Natural killer cell (primary cell): ENCODE measurements around the gene ZXDC. TPM values are rescaled to one million over a fixed set of nuclear protein-coding genes. Genes with fewer than 3 reads are reported as not detected.

ENCODE experiments used
- ATAC-seq, 3 donors: fragments of 150-1000 bp in 2 of 3; fragments of 200-7000 bp in 1 of 3; cut with Tn5 transposase; 1 replicate in 1 of 3; 2 replicates in 2 of 3; pipeline ENCODE4 v1.10.0; 2021; ENCODE audit warnings: mild to moderate bottlenecking in 2 of 3, moderate library complexity in 2 of 3
- DNase-seq, 2 donors: peaks; one replicate each; pipeline versions ENCODE4 v3.0.0 to v3.0.0-alpha.2; 2013 to 2021; ENCODE audit warnings: mixed read lengths in 1 of 2
- H3K27ac ChIP-seq: one replicate; pipeline ENCODE4 v1.5.1; 2013; ENCODE audit warnings: mild to moderate bottlenecking, low read length
- H3K27me3 ChIP-seq: one replicate; pipeline ENCODE4 v1.6.1; 2013; ENCODE audit warnings: low read length; ENCODE audit not compliant: control insufficient read depth, insufficient read depth
- H3K36me3 ChIP-seq: one replicate; pipeline ENCODE4 v1.6.1; 2013; ENCODE audit warnings: low read length; ENCODE audit not compliant: control insufficient read depth, insufficient read depth
- H3K4me1 ChIP-seq: one replicate; pipeline ENCODE4 v1.6.1; 2013; ENCODE audit warnings: low read length; ENCODE audit not compliant: control insufficient read depth, insufficient read depth
- H3K4me3 ChIP-seq: one replicate; pipeline ENCODE4 v1.5.1; 2013; ENCODE audit warnings: low read length
- H3K9me3 ChIP-seq: one replicate; pipeline ENCODE4 v1.6.1; 2013; ENCODE audit warnings: low read length; ENCODE audit not compliant: control insufficient read depth, insufficient read depth
- H3K27ac Mint-ChIP-seq, 2 donors: one replicate each; pipeline ENCODE4 v1.8.0; 2022; ENCODE audit warnings: mild to moderate bottlenecking in 2 of 2, mixed read lengths in 2 of 2, moderate library complexity in 1 of 2
- H3K27me3 Mint-ChIP-seq, 2 donors: one replicate each; pipeline ENCODE4 v1.8.0; 2022; ENCODE audit warnings: low read depth in 2 of 2, mixed read lengths in 2 of 2
- H3K36me3 Mint-ChIP-seq: one replicate; pipeline ENCODE4 v1.8.0; 2022; ENCODE audit warnings: mixed read lengths
- H3K4me1 Mint-ChIP-seq, 2 donors: one replicate each; pipeline ENCODE4 v1.8.0; 2022; ENCODE audit warnings: mixed read lengths in 2 of 2
- H3K4me3 Mint-ChIP-seq: one replicate; pipeline ENCODE4 v1.8.0; 2022; ENCODE audit warnings: mild to moderate bottlenecking, moderate library complexity, mixed read lengths
- H3K9me3 Mint-ChIP-seq, 2 donors: one replicate each; pipeline ENCODE4 v1.8.0; 2022; ENCODE audit warnings: mixed read lengths in 2 of 2
- WGBS: methylation state at CpG from one replicate; pipeline ENCODE4 v1.1.7; 2013; ENCODE audit warnings: missing lambda C conversion rate; ENCODE audit not compliant: insufficient coverage; 5-methylcytosine and 5-hydroxymethylcytosine counted together
- intact Hi-C: fragments of 100-400 bp; cut with micrococcal nuclease; formaldehyde crosslinking; loops from one replicate; pipeline ENCODE4 v1.14.2; 2022
- total RNA-seq, 4 donors: library from RNA; stranded (reverse); fragments of 120-200 nt in 1 of 4; gene quantifications; one replicate each; pipeline versions ENCODE4 v1.2.3 to v1.2.4, GENCODE V29; 2013 to 2022
- TF ChIP-seq, protein P1 (sequence below): fragments of 200-600 bp; IDR thresholded peaks from one replicate; pipeline ENCODE4 v1.8.0; 2022; ENCODE audit warnings: antibody characterized with exemption

Gene ZXDC
- total RNA-seq, 3 donors from 2014 or later (not counting 1 experiment from before 2014, with no cell fraction given): 56.1 to 70.2 (median 68.4) TPM

DNA sequence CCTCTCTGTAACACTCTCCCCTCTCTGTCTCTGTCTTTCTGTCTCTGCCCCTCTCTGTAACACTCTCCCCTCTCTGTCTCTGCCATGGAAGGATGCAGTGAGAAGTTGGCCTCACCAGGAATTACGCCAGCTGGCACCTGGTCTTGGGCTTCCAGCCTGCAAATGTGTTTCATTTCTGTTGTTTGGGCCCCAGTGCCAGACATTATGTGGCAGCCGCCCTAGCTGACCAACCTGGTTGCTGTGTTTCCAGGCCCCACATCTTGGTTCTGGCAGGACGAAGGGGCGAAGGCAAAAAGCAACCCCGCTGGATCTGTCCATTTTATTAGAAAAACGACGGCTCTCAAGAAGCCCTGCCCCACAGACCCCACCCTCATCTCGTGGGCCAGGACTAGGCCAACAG, 5.2 kb upstream of the ZXDC start:
- Mint-ChIP-seq H3K27me3 (no peaks in the 10 kb centered on the region), H3K27ac (no peak overlapping the region), H3K9me3 (no peaks in the 10 kb centered on the region), H3K4me3 (no peak overlapping the region), H3K36me3 (no peaks in the 10 kb centered on the region), H3K4me1 (peaks cover 0 to 12% of the 10 kb centered on the region in 2 donors)
- WGBS: 87% methylated on average over 8 of the region's 8 CpGs
- ATAC-seq (no peak), DNase-seq (no peak)
- no peaks in the 10 kb centered on the region for H3K9me3 ChIP-seq
- no peak overlapping the region for H3K27ac ChIP-seq
- TF ChIP-seq, protein P1, sequence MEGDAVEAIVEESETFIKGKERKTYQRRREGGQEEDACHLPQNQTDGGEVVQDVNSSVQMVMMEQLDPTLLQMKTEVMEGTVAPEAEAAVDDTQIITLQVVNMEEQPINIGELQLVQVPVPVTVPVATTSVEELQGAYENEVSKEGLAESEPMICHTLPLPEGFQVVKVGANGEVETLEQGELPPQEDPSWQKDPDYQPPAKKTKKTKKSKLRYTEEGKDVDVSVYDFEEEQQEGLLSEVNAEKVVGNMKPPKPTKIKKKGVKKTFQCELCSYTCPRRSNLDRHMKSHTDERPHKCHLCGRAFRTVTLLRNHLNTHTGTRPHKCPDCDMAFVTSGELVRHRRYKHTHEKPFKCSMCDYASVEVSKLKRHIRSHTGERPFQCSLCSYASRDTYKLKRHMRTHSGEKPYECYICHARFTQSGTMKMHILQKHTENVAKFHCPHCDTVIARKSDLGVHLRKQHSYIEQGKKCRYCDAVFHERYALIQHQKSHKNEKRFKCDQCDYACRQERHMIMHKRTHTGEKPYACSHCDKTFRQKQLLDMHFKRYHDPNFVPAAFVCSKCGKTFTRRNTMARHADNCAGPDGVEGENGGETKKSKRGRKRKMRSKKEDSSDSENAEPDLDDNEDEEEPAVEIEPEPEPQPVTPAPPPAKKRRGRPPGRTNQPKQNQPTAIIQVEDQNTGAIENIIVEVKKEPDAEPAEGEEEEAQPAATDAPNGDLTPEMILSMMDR: no peak
- intact Hi-C loops: no loop called here
- peaks cover 7% of the 10 kb centered on the region for H3K4me1 ChIP-seq
- H3K27me3 ChIP-seq: no peaks in the 10 kb centered on the region
- no peak overlapping the region for H3K4me3 ChIP-seq
- no peaks in the 10 kb centered on the region for H3K36me3 ChIP-seq

DNA sequence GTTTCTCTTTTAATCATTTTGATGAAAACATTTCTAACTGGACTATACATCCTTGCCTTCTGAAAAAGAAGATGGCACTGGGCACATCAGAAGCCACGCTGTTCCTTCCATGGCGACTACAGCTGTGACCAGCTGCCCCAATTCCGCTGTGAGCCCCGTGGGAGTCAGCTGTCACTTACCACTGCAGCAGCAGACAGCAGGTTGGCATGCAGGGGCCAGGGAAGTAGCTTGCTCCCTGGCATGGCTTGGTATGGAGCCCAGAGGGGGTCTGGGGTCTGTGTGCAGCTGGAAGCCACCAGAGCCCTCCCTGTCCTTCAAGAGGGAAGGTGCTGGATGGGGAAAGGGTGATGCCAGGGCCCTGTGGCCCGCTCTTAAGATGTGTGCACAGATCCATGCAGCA, 4.5 kb upstream of the ZXDC start:
- Mint-ChIP-seq H3K4me3 (no peak overlapping the region), H3K36me3 (no peaks in the 10 kb centered on the region), H3K27ac (no peak overlapping the region), H3K27me3 (no peaks in the 10 kb centered on the region), H3K9me3 (no peaks in the 10 kb centered on the region), H3K4me1 (peaks cover 0 to 12% of the 10 kb centered on the region in 2 donors)
- WGBS: 85% methylated on average over 5 of the region's 5 CpGs
- Histone ChIP-seq H3K4me1 (peaks cover 7% of the 10 kb centered on the region), H3K36me3 (no peaks in the 10 kb centered on the region), H3K9me3 (no peaks in the 10 kb centered on the region), H3K27me3 (no peaks in the 10 kb centered on the region), H3K4me3 (no peak overlapping the region), H3K27ac (no peak overlapping the region)
- DNase-seq: no peak
- TF ChIP-seq, protein P1: no peak
- no peak for ATAC-seq
- intact Hi-C loops: no loop called here

DNA sequence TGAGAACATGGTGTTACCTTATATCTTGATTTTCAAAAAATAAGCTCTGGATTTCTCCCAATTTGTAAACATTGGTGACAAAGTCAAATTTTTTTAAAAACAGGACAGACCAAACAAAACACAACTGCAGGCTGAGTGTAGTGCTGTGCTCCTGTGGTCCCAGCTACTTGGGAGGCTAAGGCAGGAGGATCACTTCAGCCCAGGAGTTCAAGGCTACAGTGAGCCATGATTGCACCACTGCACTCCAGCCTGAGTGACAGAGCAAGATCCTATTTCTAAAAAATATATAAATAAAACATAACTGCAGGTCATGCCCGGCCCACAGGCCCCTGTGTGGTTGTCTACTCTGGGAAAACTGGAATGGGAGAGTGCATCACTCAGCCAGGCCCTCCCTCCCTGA, 4.0 kb upstream of the ZXDC start:
- Histone ChIP-seq H3K36me3 (no peaks in the 10 kb centered on the region), H3K27me3 (no peaks in the 10 kb centered on the region), H3K4me1 (peaks cover 11% of the 10 kb centered on the region), H3K9me3 (no peaks in the 10 kb centered on the region), H3K27ac (no peak overlapping the region), H3K4me3 (no peak overlapping the region)
- no peaks in the 10 kb centered on the region for H3K9me3 Mint-ChIP-seq
- ATAC-seq: no peak
- DNase-seq: no peak
- peaks cover 2 to 15% of the 10 kb centered on the region in 2 donors for H3K4me1 Mint-ChIP-seq
- intact Hi-C loops: loop anchor here (5.0 kb wide), 1 partner anchor 562 kb away; no protein-coding TSS in a partner anchor
- no peaks in the 10 kb centered on the region for H3K36me3 Mint-ChIP-seq
- WGBS: 89% methylated on average over 1 of the region's 1 CpG
- TF ChIP-seq, protein P1: no peak
- H3K4me3 Mint-ChIP-seq: no peak overlapping the region
- no peaks in the 10 kb centered on the region for H3K27me3 Mint-ChIP-seq
- H3K27ac Mint-ChIP-seq: no peak overlapping the region
